HG03442 (cell line): ENCODE results near the gene ORMDL2.

Experiments
- ATAC-seq: cut with Tn5 transposase; IDR thresholded peaks from one replicate; pipeline ENCODE4 v1.9.1; 2021; ENCODE audit warnings: mild to moderate bottlenecking, moderate library complexity; ENCODE audit not compliant: unreplicated experiment

ORMDL2 gene

GRCh38 chr12:55817345-55818139 is at the start of gene ORMDL2, which contains the start of gene SARNP:
TSS of gene ORMDL2 (plus strand) at chr12:55818041. CDS start at chr12:55819000, 959 bp downstream.
TSS of gene SARNP (minus strand) at chr12:55817724. CDS start at chr12:55817701, 23 bp downstream.
- ATAC-seq = peak; percentile 97

- no peak for ATAC-seq
These were observed 46.1 kb upstream of the ORMDL2 start for GRCh38 chr12:55771736-55772135.

- ATAC-seq = no peak
These were observed 40.0 kb upstream of the ORMDL2 start for GRCh38 chr12:55777856-55778255.

GRCh38 chr12:55780685-55781084 is 37.2 kb upstream of the ORMDL2 start:
- no peak for ATAC-seq

- no peak for ATAC-seq
These were observed 29.3 kb upstream of the ORMDL2 start for GRCh38 chr12:55788546-55788945.

- no peak for ATAC-seq
These were observed 28.7 kb upstream of the ORMDL2 start for GRCh38 chr12:55789171-55789570.

- no peak for ATAC-seq
These were observed 27.9 kb upstream of the ORMDL2 start for GRCh38 chr12:55789893-55790292.

- no peak for ATAC-seq
These were observed 21.9 kb upstream of the ORMDL2 start for GRCh38 chr12:55795950-55796349.

- ATAC-seq = no peak
These were observed 20.8 kb upstream of the ORMDL2 start for GRCh38 chr12:55797068-55797467.

- ATAC-seq = no peak
These were observed 20.3 kb upstream of the ORMDL2 start for GRCh38 chr12:55797550-55797949.

GRCh38 chr12:55806982-55807381 is 10.9 kb upstream of the ORMDL2 start:
- no peak for ATAC-seq

GRCh38 chr12:55809274-55809673 is 8.6 kb upstream of the ORMDL2 start:
- ATAC-seq = no peak

GRCh38 chr12:55812088-55812487 is 5.8 kb upstream of the ORMDL2 start:
- ATAC-seq = no peak

GRCh38 chr12:55814257-55814656 is 3.6 kb upstream of the ORMDL2 start:
- no peak for ATAC-seq

GRCh38 chr12:55815473-55815872 is 2.4 kb upstream of the ORMDL2 start:
- ATAC-seq = no peak

GRCh38 chr12:55816881-55817344 is 928 bp upstream of the ORMDL2 start:
- ATAC-seq = no peak

GRCh38 chr12:55818140-55818728 is 393 bp downstream of the ORMDL2 start:
- ATAC-seq = peak; percentile 14

- ATAC-seq = no peak
These were observed 1.0 kb downstream of the ORMDL2 start for GRCh38 chr12:55818886-55819285.

GRCh38 chr12:55820679-55821078 is 2.8 kb downstream of the ORMDL2 start:
- ATAC-seq = no peak

GRCh38 chr12:55822228-55822627 is 4.4 kb downstream of the ORMDL2 start:
- ATAC-seq = no peak

GRCh38 chr12:55823419-55823818 is 5.6 kb downstream of the ORMDL2 start:
- no peak for ATAC-seq

- ATAC-seq = no peak
These were observed 6.9 kb downstream of the ORMDL2 start for GRCh38 chr12:55824726-55825125.
